ENCODE data around the gene PCDH18.
"Not testable (repeated sequence)": the region's sequence is repeated elsewhere in the genome, so short reads cannot be mapped to it uniquely, and the experiment has no call there.

The PCDH18 gene

DNA sequence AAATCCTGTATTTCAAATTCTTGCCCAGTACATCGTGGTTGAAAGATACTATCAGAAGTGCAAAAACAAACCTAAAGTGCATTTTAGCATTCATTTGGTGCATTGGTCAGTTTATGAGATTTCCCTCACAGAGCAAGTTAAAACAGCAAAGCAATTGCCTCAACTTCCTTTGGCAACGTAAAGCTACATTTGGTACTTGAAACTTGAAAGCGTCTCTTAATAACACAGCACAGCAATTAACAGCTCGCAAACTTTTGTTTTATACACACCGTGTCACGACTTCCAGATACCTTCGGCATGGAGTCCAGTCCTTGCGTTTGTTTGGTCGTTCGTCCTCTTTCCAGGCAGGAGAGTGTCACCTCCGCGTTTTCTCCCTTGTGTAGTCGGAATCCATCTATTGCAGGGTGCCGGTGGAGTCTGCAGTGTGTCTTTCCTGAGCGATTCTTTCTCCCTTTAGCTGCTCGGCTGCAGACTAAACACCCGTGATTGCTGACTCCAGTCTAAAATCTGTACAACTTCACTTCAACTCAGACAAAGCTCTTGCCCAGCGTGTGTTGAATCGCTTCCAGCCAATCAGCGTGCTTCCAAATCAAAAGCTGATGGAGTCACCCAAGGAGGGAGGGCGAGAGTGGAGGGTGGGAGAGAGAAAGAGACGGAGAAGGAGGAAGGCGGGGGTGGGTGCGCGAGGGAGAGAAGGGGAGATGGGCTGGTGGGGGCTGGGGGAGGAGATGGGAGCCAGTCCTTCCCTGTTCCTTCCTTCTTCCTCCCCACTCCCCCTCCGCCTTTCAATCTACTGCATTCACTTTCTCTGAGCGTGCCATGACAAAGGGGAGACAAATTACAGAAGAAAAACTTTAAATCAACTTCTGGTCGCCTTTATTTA is at the start of gene PCDH18:
PCDH18 (minus strand) TSS at position 509 of the 883 bp plus-strand sequence; CDS start at position 103, 406 bp downstream.
- DNase-seq (ENCODE audit: low read depth in 2 of 2): no peak

DNA sequence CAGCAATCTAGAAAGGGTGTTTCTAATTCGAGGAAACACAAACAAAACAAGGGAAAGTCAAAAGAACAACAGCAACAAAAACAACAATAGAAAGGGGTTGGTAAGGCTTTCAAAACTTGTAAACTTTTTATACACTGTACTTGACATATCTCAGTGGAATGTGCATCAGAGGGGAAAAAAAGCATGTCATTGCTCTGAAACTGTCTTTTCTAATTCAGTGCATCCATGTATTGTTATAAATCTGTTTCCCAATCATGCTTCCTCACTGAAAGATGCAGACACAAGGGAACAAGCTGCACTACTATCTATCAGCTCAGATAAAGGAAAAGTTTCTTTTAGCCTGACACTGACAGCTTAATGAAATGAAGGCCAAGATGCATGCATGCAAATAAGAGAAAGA is 44.2 kb upstream of the PCDH18 start:
- DNase-seq (ENCODE audit: low read depth in 2 of 2): no peak

- DNase-seq (ENCODE audit: low read depth in 2 of 2): no peak
Observed at GRCh38 chr4:137572647-137573046, 40.4 kb upstream of the PCDH18 start.

DNA sequence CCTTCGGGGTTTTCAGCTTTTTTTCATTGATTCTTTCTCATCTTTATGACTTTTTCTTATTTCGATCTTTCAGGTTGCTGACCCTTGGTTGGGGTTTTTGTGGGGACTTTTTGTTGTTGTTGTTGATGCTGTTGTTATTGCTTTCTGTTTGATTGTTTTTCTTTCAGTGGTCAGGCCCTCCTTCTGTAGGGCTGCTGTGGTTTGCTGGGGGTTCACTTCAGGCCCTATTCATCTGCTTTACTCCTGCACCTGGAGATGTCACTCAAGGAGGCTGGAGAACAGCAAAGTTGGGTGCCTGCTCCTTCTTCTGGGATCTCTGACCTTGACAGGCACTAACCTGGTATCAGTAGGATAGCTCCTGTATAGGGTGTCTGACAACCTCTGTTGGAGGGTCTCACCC is 39.9 kb upstream of the PCDH18 start:
- no peak for DNase-seq (ENCODE audit: low read depth in 2 of 2)

GRCh38 chr4:137559801-137560200 is 27.5 kb upstream of the PCDH18 start:
- no peak for DNase-seq (ENCODE audit: low read depth in 2 of 2)

DNA sequence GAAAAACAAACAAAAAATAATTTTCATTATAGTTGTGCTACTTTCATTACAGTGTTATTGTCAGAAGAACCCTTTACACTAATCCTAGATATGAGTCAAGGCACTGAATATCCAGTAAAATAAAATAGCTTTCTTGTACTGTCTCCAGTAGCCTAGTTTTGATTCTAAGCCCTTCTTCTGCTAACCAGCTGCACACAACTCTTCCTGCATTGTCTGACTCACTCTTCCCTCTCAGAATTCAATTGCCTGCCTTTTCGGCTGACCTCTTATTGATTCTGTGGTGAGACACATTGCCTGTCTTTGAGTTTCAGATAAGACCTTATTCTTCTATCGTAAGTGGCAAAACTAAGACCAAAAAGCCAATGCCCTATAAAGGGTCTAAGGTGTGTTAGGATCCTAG is 26.7 kb upstream of the PCDH18 start:
- no peak for DNase-seq (ENCODE audit: low read depth in 2 of 2)

DNA sequence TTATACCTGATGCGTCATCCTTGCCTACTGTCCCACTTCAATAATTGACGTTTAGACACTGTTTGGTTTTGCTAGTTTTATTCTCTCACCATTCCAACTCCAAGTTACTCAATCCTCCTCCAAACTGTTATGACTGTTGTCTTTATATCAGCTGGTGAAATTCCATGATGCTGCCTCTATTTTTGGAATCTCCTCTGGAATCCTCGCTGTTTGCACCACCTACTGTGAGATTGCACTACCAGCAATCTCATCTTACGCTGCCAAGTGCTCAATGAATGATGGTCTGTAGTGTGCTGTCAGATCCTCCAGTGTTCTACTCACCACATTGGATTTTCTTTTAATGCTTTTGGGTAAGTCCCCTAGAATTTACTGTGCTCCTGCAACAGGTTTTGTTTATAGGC is 13.2 kb upstream of the PCDH18 start:
- no peak for DNase-seq (ENCODE audit: low read depth in 2 of 2)

DNA sequence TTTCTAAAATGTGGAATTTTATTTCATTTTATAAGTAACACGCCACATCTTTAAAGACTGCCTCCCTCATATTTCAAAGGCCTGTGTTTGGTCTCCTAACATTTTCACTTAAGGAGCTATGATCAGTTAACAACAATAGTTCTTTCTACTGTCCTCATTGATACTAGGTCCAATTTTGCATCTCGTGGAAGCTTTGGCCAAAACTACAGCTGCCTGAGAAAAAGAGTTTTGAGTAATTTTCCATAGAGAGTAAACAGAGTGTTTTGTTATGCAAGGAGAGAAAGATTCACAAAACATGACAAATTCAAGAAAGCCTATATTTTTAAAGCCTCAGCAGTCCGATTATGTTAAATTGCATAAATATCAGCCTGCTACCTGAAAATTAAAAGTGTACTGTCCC is 11.4 kb upstream of the PCDH18 start:
- DNase-seq (ENCODE audit: low read depth in 2 of 2): no peak

GRCh38 chr4:137543198-137543597 is 10.9 kb upstream of the PCDH18 start:
- no peak for DNase-seq (ENCODE audit: low read depth in 2 of 2)

DNA sequence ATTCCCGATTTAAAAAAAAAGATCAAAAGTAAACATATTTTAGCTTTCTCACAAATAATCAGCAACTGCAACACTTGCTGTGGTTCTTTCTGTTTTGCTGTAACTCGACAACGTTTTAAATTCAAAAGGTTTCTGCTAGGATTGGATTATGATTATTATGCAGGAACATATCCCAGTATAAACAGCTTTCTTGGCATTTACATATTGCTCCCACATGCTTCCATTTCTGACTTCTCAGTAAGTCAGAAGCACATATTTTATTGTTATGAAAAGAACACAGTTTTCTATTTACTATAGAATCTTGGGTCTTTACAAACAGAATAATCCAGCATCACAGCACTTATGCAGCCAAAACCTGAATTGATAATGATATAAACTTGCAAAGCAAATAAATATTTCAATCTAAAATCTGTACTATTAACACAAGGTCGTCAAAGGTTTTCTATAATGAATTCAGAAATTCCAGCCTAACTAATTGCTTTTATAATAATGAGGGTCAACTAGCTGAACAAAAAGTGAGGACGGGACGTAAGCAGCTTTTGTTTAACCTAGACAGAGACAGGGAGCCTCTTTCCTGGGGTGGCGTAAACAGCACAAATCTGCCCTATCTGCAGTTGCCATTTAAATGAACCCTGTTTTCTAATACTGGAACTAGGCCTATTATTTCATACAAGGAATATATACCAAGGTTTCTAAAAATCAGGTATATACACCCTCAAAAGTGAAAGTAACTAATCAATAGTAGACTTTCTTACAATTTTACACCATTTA is 9.8 kb upstream of the PCDH18 start:
- no peak for DNase-seq (ENCODE audit: low read depth in 2 of 2)

DNA sequence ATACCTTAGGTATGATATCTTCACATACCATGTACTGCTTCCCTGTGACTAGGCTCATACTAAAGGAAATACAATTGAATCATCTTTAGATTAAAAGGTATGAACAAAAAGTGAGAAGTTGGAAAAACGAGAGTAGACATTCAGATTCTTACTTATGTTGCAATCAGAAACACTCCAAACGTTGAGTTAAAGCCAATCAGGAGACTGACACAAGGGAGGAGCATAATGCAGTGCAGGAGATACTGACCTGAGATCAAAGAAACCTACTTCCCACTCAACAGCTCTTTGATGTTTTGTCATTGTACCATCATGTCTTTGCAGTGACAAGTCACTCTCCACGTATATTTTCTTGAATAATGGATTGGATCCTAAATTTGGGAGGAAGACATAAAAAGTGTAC is 8.9 kb upstream of the PCDH18 start:
- no peak for DNase-seq (ENCODE audit: low read depth in 2 of 2)

DNA sequence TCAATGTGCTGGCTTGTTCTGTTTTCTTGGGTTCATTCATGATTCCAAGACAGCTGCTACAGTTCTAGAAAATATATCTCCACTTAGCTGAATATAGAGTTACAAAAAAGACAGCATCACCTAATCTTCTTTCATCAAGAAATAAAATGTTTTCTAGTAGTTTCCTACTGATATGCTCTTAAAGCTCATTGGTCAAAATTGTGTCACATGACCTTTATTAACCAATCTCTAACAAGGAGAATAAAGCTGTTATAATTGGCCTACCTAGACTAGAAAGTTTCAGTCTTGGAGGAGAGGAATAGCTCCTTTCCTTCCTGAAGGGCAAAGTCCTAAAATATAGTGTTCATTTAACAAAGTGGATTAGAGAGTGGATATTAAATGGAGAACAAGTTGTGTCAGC is 8.1 kb upstream of the PCDH18 start:
- no peak for DNase-seq (ENCODE audit: low read depth in 2 of 2)

DNA sequence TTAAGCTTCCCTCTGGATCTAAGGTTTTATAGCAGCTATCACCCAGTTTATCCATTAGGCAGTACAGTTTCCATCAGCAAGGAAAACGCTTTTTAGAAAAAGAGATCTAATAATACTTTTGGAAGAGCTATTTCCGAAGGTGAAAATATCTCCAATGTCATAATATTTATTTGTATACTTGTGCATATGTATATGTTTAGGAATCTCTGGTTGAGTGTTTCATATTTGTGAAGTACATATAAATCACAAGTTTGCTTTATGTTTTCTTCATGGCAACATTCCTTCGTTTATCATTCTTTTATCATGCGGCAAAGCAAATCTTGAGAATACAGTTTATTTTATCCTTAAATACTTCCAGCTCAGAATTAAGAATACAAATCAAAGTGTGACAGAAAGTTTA is 6.2 kb upstream of the PCDH18 start:
- no peak for DNase-seq (ENCODE audit: low read depth in 2 of 2)

- not testable (repeated sequence) for DNase-seq (ENCODE audit: low read depth in 2 of 2)
Observed at GRCh38 chr4:137537807-137538206, 5.5 kb upstream of the PCDH18 start.

DNA sequence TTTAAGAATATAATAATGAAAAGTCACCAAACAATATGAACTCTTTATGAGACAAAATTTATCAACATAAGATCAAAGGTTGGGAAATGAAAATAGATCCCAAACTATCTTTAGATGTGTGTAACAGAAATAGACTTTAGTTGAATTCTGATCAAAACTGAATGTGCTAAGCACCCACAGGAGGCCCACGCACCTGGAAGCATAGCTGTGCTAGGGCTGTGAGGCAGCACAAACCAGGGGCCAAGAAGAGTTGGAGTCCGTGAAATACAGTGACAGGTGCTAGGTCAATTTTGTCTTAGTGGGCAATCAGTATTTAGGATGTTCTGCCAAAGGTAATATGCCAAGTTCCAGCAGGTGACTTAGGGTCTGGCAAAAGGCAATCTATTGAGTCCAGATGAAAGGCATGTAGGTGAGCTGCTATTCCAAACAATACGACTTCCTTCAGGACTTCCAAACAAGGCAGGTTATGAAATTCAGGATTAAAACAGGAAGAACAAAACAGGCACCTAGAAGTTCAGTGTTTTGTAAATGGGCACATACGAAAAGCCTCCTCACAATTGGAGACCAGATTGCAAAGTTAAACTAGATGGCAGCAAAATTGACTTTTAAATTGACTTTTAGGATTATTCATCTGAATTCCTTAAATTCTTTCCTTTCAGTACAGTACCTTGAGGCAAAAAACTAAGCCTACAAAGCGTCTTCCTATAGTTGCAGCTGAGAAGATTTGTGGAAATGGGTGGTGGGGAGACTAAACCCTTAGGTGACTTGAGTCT is 4.7 kb upstream of the PCDH18 start:
- no peak for DNase-seq (ENCODE audit: low read depth in 2 of 2)

- no peak for DNase-seq (ENCODE audit: low read depth in 2 of 2)
Observed at GRCh38 chr4:137535718-137536117, 3.4 kb upstream of the PCDH18 start.

- no peak for DNase-seq (ENCODE audit: low read depth in 2 of 2)
Observed at GRCh38 chr4:137534516-137534915, 2.2 kb upstream of the PCDH18 start.

DNA sequence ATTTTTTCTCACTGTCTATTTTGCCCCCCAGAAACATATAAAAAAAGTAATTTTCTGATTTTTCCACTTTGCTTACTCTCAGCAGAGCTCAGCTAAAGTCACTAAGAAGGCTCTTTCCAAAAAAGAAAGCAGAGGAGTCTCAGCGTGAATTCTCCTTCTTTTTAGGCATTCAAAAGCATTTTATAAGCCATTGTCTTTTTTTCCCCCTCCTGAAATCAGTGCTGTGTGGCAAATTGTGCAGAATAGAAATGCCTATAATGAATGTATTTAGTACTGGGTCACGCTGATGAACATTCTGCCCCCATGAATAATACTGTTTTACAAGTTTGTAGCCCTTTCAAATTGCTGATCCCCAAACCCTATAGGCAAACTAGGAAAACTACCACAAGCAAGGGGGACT is 1.6 kb upstream of the PCDH18 start:
- DNase-seq (ENCODE audit: low read depth in 2 of 2): no peak

GRCh38 chr4:137532869-137533236 is 559 bp upstream of the PCDH18 start:
- DNase-seq (ENCODE audit: low read depth in 2 of 2): no peak

DNA sequence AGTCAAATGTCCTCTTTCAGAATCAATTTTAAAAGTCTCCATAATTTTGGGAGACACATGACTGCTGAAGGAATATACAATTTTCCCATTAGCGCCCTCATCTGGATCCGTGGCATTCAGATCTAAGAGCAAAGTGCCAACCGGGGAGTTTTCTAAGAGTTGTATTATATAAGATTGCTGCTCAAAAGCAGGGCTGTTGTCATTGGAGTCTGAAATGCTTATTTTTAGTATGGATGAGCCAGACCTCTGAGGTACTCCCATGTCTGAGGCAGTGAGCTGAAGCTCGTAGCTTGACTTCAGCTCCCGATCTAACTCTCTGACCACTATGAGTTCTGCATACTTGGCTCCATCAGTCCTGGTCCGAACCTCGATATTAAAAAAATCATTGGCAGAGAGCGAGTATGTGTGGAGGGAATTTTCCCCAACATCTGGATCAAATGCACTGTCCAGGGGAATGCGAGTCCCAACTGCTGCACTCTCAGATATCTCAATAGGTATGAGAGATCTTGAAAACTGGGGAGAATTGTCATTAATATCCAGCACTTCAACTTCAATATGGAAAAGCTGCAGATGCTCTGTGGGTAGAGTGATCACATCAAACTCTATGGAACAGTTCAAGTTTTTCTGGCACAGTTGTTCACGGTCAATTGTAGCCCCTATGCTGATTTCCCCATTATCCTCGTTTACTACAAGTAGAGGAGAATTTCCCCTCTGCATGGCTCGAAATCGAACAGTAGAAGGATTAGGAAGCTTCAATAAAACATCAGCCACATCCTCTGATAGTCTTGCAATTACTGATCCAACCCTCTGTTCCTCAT is 917 bp downstream of the PCDH18 start:
- no peak for DNase-seq (ENCODE audit: low read depth in 2 of 2)

DNA sequence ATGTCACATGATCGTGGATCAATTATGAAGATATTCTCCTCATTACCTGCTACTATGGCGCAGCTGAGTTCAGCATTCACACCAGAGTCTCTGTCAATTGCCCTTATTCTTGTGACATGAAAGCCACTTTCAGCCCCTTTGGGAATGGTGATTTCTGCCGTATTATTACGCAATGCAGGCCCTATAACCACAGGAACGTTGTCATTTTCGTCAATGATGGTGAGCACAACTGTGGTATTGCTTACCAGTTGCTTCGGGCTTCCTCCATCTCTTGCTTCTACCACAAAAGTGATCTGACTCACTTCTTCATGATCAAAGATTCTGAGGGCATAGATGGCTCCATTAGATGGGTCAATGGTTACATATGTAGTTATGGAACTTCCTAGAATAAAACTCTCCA is 2.1 kb downstream of the PCDH18 start:
- no peak for DNase-seq (ENCODE audit: low read depth in 2 of 2)

DNA sequence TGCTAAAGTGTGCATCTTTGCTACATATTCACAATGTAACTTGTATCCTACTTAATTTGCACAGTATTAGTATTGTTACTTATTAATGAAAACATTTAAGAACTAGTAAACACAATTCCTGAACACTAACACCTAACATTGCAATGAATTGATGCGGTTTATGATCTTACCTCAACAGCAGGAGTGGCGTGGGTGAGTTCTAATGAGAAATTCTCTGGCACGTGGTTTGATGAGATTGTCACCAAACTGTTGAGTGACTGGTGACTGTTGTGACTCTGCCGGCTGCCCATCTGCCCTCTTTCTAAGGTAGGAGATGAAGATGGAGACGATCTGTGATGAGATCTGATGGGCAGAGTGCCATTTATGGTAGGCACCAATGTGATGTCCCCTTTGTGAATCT is 2.9 kb downstream of the PCDH18 start:
- DNase-seq (ENCODE audit: low read depth in 2 of 2): no peak

All from stimulated activated CD4-positive, alpha-beta T cell treated with anti-CD3 and anti-CD28 coated beads, Interleukin-12 subunit alpha, Interleukin-12 subunit beta, amount 100 ng/mL, for 24 hours (primary cell).